Right renal cortex interstitium (tissue), 3 donors: ENCODE data around the gene TMEM94. TPM values are rescaled to one million over a fixed set of nuclear protein-coding genes. Genes with fewer than 3 reads are reported as not detected.
"Not testable (repeated sequence)": the region's sequence is repeated elsewhere in the genome, so short reads cannot be mapped to it uniquely, and the experiment has no call there.

ENCODE experiments used
- DNase-seq, 3 donors: peaks; one replicate each; pipeline ENCODE4 v3.0.0-alpha.2; 2013; ENCODE audit warnings: low read depth in 3 of 3, low spot score in 2 of 3
- polyA plus RNA-seq, 3 donors: library from polyadenylated mRNA; unstranded; fragments of 120-200 nt; gene quantifications; one replicate each; pipeline ENCODE4 v1.2.1, GENCODE V29; 2013; ENCODE audit not compliant: insufficient read length in 3 of 3

Gene TMEM94
- polyA plus RNA-seq, 3 donors = 79.0 to 91.0 (median 80.9) TPM

DNA sequence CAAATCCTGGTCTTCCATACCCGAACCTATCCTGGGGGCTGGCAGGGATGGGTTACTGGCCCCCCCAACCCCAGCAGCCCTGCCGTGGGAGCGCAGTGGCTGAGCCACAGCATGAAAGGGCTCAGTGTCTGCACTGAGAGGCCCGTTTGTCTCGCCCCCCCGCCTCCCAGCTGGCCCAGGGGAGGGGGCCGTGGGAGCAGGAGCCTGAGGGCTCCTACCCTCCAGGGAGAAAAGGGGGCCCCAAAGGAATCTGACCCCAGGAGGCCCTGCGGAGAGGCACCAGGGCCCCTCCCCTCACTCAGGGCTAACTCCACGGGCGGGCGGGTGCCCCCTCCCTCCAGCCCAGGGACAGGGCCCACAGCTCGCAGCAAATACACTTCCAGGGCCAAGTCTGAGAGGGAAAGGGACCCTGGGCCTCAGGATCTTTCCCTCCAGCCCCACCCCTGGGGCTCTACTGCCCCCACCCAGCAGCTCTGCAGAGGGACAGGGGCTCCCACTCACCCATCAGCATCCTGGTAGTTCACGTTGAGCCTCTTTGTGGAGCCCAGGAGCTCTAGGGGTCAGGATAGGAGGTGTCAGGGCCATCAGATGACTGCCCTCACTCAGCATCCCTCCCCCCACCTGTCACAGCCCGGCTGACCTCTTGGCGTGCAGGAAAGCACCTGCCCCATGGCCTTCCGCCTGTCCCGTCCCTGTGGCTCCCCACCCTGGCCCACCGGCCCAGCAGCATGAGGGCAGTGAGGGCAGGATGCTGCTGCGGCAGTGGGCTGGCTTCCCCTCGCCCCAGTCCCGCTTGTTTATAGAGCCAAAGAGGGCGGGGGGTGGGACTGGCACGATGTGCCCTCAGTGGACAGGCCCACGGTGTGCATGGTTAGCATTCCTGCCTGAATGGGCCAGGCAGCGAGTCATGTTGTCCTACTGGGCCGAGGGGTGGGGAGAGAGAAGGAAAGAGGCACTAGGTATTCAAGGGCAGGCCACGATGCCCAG is 51.6 kb downstream of the TMEM94 start:
- no peak for DNase-seq

- DNase-seq = no peak
These were observed 52.5 kb downstream of the TMEM94 start for GRCh38 chr17:75508931-75509361.

DNA sequence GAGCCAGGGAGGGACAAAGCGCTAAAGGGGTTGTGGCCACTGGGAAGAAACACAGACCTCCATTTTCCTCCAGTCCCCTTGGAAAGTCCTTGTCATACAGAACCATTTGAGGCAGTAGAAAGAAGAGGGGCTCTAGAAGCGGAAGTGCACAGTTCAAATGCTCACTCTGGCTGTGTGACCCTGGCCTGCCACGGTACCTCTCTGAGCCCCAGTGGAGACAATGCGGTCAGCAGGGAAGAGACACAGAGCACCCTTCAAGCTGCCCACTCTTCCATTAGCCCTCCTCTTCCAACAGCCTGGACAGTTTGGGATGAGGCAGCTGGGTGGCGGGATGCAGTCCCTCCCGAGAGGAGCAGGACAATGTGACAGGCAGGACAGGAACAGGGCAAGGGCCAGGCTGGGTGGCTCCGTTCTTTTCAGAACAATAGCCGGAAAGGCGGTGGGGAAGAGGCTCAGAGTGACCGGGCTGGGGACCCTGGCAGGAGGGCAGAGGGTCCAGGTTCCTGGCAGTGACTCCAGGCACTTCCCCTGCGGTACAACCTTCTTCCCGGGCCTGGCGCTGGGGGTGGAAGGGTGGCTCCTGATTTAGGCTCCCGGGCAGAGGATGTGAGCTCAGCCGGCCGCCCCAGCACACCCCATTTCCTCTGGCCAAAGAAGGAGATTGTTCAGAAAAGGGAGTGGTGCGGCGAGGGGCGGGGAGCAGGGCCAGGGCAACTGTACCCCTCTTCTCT is 53.3 kb downstream of the TMEM94 start:
- DNase-seq = no peak

DNA sequence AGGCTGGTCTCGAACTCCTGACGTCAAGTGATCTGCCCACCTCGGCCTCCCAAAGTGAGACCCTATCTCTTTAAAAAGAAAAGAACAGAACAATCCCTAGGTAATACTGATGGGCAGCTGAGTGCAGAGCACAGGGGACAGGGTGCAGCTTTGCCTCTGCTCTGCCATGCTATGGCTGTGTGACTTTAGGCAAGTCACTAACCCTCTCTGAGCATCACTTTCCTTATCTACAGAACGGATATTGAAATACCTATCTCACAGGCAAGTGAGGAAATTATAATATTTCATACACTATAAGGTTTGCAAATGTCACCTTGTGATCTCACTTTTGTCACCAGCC is 54.8 kb downstream of the TMEM94 start:
- no peak for DNase-seq

GRCh38 chr17:75511610-75512575 is 55.5 kb downstream of the TMEM94 start:
- no peak for DNase-seq

DNA sequence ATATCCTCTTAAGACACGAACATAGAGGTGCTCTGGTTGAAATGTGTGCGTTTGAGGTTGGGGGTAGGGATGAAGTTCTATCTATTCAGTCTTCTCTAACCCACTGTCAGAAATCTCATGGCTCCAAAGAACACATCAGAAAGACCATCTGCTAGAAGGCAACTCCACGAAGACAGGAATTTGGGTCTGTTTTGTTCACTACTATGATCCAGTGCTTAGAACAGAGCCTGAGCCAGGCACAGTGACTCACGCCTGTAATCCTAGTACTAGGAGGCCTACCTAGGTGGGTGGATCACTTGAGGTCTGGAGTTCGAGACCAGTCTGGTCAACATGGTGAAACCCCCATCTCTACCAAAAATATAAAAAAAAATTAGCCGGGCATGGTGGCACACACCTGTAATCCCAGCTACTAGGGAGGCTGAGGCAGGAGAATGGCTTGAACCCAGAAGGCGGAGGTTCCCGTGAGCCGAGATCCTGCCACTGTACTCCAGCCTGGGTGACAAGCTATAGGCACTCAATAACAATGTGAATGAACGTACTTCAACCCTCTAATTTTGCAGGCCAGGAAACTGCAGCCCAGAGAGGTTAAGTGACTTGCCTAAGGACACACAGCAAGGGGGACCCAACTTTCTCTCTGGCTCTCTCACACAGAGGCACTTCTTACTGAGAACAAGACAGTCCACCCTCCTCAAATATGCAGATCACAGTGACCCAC is 56.6 kb downstream of the TMEM94 start:
- no peak for DNase-seq

GRCh38 chr17:75513641-75514000 is 57.2 kb downstream of the TMEM94 start:
- no peak for DNase-seq

GRCh38 chr17:75514299-75514918 is 58.0 kb downstream of the TMEM94 start:
- no peak for DNase-seq

DNA sequence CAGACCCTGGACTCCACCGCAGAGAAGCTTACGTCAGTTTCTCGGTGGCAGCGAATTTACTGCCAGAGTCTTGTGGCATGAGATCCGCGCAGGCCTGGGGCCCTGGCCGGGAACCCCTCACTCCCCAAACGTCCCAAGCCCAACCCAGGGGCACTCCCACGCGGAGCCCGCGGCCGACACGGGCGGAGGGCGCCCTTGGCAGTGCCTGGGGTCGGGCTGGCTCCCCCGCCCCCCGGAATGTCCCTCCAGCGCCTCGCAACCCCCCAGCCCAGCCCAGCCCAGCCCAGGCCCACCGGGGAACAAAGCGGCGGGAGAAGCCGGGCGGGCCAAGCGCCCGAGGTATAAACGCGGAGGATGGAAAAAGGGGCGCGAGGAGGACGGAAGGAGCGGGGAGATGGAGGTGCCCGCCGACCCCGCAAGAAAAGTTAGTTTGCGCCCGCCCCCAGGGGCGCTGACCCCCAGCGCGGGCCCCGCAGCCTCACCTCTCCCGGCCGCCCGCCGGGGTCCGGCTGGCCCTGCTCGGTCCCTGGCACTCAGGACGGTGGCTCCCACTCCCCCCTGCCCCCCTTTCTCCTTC is 58.6 kb downstream of the TMEM94 start:
- DNase-seq = no peak

DNA sequence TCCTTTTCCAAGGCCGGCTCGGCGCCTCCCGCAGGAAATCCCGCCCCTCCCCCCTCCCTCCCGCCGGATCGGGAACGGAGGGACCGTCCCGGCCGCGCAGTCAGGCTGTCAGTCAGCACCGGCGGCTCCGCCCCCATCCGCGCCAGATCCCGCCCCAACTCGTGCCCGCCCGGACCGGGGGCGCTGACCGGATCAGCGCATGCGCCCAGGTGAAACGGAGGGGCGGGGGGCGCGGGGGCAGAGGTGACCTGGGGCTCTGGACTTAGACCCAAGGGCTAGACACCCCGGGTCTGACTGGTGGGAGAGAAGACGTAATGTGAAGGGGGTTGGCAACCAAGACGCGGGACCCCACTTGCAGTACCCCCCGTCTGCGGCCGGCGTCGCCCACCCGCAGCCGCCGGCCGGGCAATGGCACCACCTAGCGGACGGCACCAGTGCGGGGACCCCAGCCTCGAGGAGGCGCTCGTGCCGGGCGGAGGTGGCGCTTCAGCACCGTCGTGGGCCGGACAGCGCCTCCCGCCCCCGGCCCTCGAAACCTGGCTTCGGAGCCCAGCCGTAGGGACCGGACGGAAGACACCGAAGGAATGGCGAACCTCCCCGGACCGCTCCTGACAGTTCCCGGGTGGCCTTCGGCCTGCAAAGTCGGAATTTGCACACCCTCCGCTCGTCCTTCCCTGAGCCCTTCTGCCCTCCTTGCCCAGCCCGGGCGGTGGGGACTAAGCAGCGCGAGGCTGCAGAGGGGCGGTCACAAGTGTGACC is 59.2 kb downstream of the TMEM94 start, which contains the start of gene CASKIN2:
Gene CASKIN2, minus strand, starts transcription at position 42 of the 759 bp plus-strand sequence. CDS start 1,733 bp downstream, outside the sequence.
- DNase-seq = peak; percentile 83 to 87 (median 87)

GRCh38 chr17:75516255-75516618 is 59.8 kb downstream of the TMEM94 start, which contains the start of gene TSEN54:
Gene TSEN54, plus strand, starts transcription at chr17:75516528. Its CDS starts 33 bp downstream, at chr17:75516561.
- peak in 2 of 3 donors; percentile 70 to 82 for DNase-seq

GRCh38 chr17:75516619-75517296 is 60.3 kb downstream of the TMEM94 start:
- no peak for DNase-seq

GRCh38 chr17:75517297-75517865 is 60.9 kb downstream of the TMEM94 start:
- DNase-seq = no peak

- no peak for DNase-seq
These were observed 61.8 kb downstream of the TMEM94 start for GRCh38 chr17:75518201-75518600.

GRCh38 chr17:75518983-75519537 is 62.6 kb downstream of the TMEM94 start:
- no peak for DNase-seq

DNA sequence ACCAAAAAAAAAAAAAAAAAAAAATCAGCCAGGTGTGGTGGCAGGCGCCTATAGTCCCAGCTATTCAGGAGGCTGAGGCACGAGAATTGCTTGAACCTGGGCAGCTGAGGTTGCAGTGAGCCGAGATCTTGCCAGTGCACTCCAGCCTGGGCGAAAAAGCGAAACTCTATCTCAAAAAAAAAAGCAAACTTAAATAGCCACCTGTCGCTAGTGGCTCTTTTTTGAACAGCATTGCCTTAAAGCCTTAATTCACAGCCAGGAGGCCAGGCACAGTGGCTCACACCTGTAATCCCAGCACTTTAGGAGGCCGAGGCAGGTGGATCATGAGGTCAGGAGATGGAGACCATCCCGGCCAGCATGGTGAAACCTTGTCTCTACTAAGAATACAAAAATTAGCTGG is 64.0 kb downstream of the TMEM94 start:
- not testable (repeated sequence) for DNase-seq

DNA sequence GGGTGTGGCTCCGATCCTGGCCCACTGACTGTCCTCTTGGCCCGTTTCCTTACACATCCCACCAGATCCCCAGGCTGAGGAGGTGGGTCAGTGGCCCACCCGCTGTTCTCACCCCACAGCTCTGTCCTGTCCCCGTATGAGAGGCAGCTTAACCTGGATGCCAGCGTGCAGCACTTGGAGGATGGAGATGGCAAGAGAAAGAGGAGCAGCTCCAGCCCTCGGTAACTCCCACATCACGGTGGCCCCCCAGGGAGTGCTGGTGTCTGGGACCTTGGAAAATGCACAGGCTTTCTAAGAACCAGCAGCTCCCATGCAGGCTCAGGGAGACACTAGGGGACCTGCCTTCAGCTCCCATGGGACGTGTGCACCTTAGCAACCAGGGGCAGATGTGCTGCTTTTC is 64.9 kb downstream of the TMEM94 start:
- no peak for DNase-seq
